ENCODE data around the gene PLAAT4. TPM values are rescaled to one million over a fixed set of nuclear protein-coding genes. Genes with fewer than 3 reads are reported as not detected.

The PLAAT4 gene, protein sequence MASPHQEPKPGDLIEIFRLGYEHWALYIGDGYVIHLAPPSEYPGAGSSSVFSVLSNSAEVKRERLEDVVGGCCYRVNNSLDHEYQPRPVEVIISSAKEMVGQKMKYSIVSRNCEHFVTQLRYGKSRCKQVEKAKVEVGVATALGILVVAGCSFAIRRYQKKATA
- total RNA-seq: 28.3 TPM
- long read RNA-seq, partial matches to known transcripts: 0 of 5 reads
- long read RNA-seq, other reads (novel, unspliced or antisense): 2 of 5 reads

DNA sequence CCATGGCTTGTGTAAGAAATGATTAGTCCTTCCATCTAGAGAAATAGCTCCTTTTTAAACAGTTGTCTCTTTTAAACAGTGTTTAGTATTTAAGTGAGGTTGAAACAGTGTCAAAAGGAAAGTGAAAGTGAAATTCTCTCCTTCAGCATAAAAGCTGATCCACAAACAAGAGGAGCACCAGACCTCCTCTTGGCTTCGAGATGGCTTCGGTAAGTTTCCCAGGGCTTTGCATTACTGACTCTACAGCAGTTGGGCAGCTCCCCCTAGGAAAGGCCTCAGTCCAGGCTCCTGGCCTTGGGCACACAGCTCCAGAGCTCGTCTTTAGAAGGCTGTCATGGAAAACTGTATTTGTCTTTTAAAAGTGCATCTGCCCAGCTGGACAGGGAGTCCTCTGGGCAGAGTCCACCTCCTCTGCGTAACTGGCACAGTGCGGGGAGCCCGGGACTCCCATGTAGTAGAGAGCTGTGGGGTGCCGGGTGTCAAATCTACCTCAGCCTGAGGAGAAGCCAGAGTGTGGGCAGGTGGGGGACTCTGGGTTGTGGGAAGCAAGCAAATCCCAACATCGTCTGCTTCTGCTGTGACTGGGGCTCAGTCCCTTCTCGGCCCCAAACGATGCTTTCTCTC lies at the start of gene PLAAT4:
Gene PLAAT4 (plus strand): TSS at position 140 of the 624 bp plus-strand sequence. CDS start 61 bp downstream, at position 201.
- ATAC-seq (ENCODE audit: poor library complexity) (peak; percentile 70), DNase-seq (no peak)
- intact Hi-C loops (cut with DNase I): no loop called here

DNA sequence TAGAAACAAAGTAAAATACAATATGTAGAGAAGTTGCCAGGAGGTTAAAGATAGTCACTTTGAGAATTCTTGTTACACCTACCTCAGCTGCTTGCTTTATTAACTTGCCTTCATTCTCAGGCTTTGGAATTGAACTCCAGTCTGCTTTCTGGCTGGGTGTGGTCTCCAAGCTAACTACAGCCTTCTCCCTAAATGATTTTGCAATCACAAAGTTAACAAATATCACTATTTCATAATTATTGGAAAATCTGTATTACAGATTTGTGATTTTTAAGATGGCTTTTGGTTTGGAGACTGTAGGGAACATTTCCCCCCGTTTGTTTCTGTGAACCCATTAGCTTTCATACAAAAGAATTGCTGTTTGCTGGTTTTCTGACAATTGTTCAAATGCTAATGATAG lies 47.8 kb upstream of the PLAAT4 start:
- intact Hi-C loops (cut with DNase I): no loop called here
- no peak for ATAC-seq (ENCODE audit: poor library complexity)
- DNase-seq: no peak

DNA sequence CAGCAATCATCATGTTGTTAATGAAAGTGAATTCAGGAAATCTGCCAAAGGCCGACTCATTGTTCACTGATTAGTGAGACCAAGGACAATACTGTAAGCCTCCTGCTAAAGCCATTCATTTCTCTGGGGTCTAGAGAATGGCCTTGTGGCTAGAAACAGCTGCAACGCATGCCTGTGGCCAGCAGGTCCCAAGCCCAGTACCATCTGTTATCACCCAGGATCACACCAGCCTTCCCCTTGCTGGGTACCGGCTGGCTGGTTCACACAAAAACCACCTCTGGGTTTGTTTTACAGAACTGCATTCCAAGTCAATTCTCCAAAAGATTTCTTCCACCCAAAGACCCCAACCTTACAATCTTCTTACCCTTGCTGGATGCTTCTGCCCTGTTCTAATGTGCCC lies 46.7 kb upstream of the PLAAT4 start:
- ATAC-seq (ENCODE audit: poor library complexity) (no peak), DNase-seq (no peak)
- intact Hi-C loops (cut with DNase I): no loop called here

DNA sequence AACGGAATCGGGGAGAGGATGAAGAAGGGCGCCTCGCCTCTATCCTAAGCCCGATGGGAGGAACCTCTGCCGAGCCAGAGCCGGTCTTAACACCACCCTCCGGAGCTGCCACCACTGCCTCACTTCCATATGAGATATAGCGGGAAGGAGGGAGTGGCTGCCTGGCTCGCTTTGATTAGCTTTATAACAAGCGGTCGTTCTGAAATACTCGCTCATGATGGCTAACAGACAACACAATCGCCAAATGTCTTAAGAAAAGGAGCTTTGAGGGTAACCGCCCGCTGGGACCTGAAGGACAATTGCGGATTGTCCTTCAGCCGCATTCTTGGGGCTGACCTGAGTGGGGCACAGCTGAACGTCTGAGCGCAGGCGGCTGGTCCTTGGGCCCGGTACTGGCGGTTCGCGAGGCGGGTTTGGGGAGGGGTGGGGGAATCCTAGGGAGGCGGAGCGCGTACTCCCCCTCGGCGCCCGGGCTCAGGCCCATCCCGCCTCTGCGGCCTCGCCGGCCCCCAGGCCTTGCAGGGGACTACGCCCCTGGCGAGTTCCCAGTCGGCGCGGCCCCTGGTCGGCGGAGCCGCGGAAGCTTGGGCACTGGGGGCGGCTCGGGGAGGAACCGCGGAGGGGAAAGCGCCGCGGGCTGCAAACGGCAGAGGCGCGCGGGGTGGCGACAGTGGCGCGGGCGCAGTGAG lies 45.9 kb upstream of the PLAAT4 start, which contains the start of gene PLAAT5:
Gene PLAAT5 (minus strand): TSS at position 617 of the 689 bp plus-strand sequence. CDS start 133 bp downstream, at position 484.
- peak; percentile 75 for DNase-seq

DNA sequence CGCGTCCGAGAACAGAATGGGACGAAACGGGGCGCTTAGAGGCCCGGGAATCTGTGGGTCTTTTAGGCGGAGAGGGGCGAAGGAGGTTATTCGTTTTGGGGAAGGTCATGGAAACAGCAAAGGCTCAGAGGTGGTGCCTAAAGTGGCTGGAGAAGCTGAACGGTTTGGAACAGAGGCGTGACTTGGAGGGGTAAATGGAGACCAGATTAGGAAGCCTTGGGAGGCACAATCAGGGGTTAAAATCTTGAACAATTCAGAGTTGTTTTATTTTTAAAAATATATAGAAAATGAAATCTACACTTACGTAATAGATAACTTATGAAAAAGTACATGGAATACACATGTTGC lies 45.4 kb upstream of the PLAAT4 start:
- intact Hi-C loops (cut with DNase I): no loop called here
- ATAC-seq (ENCODE audit: poor library complexity) (no peak), DNase-seq (no peak)

More for the DNA sequence above, 45.9 kb upstream of the PLAAT4 start, which contains the start of gene PLAAT5:
- peak; percentile 89 for ATAC-seq (ENCODE audit: poor library complexity)
- intact Hi-C loops (cut with DNase I): no loop called here

DNA sequence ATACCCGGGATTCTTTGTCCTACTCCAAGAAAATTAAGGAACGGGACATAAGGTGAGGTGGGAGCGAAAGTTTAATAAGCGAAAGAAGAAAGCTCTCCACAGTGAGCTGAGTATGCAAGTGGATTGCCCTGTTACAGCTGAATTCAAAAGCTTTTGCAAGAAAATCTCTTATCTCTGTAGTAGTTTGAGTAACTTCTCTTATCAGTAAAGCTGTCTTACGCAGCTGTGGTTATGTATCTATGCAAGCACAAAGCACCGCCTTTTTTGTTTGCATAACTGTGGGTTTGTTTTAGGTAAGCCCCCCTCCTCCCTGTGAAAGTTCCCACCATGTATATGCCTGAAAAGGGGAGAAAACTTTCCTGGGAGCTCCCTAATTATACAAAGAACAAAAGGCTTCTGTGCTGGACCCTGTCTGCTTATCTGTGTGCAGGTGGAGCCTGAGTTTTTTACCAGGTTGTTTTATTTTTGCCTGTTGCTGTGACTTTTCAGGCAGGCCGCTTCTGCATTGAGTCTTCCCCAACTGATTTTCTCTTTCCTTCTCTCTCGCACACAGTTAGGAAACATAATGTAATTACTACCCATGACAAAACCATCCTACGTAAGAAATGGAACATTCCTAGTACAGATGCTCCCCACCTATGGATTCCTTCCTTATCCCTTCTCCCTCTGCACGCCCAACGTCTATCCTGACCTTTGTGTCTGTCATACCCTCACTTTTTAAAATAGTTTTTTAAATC lies 44.8 kb upstream of the PLAAT4 start:
- no peak for ATAC-seq (ENCODE audit: poor library complexity)
- intact Hi-C loops (cut with DNase I): no loop called here
- no peak for DNase-seq

DNA sequence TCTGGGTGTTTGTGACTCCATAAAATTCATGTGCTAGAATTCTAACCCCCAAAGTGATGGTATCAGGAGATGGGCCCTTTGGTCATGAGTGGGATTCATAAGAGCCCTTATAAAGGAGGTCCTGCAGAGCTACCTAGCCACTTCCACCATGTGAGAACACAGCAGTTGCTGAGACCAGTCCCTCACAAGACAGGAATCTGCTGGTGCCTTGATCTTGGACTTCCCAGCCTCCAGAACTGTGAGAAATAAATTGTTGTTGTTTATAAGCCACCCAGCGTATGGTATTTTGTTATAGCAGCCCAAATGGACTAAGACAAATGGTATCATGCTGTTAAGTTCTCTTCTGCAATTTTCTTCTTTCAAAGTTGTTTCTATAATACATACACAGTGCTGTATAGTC lies 44.2 kb upstream of the PLAAT4 start:
- DNase-seq (no peak), ATAC-seq (ENCODE audit: poor library complexity) (no peak)
- intact Hi-C loops (cut with DNase I): no loop called here

DNA sequence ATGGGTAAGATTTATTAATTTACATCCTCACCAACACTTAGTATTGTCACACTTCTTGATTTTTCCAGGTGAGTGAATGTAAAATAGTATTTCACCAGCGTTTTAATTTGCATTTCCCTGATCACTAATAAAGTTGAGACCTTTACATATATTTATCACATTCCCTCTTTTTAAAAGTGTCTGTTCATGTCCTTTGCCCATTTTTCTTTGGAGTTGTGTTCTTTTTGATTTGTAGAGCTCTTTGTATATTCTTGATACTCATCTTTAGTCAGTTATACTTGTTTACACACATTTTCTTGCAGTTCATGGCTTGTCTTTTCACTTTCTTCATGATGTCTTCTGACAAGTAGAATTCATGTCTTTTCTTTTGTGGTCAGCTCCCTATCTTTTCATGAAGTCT lies 43.5 kb upstream of the PLAAT4 start:
- intact Hi-C loops (cut with DNase I): no loop called here
- ATAC-seq (ENCODE audit: poor library complexity) (no peak), DNase-seq (no peak)

DNA sequence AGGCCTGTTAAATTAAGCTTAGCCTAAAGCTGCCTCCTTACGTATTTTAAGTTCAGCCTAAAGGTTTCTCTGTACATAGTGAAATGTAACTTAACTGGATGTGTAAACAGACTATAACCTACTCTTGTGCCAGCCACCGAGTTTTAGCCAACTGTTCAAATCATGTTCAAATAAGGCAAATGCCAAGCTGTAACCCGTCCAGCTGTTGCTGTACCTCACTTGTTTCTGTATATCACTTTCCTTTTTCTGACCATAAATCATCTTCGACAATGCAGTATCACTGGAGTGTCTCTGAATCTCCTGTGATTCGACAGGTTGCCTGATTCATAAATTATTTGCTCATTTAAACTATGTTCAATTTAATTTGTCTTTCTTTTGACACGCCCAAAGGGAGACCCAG lies 41.6 kb upstream of the PLAAT4 start:
- intact Hi-C loops (cut with DNase I): no loop called here
- no peak for ATAC-seq (ENCODE audit: poor library complexity)
- no peak for DNase-seq

DNA sequence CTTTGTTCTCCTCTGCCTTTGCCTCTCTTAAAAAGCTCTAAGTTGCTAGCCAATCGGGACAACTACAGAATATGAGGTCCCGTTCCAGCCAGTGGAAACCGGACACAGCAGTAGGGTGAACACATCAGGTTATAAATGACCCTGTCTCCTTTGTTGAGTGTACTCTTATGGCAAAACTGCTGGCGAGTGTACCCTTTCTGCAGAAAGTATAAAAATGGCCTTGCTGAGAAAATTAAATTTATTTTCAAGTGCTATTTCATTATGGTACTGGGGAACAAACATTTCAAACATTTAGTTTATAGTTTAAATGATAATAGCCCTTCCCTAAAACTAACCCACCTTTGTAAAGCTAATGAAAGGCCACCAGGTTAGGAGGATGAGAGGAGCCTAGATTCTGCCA lies 36.7 kb upstream of the PLAAT4 start:
- no peak for ATAC-seq (ENCODE audit: poor library complexity)
- DNase-seq: no peak
- intact Hi-C loops (cut with DNase I): no loop called here

DNA sequence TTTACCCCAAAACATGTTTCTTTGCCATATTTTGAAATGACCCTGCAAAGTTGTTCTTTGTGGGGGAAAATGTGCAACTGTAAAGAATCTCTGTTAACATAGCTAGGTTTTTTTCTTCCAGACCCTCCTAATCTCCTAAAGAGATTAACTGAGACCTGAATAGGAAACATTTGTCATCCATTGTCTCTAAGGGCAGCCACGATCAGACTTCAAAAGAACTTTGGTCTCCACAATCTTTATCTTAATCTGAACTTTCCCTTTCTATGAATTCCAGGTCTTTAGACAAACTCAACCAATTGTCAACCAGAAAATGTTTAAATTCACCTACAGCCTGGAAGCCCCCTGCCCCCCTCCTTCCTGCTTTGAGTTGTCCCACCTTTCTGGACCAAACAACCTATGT lies 35.4 kb upstream of the PLAAT4 start:
- ATAC-seq (ENCODE audit: poor library complexity) (no peak), DNase-seq (no peak)
- intact Hi-C loops (cut with DNase I): no loop called here

DNA sequence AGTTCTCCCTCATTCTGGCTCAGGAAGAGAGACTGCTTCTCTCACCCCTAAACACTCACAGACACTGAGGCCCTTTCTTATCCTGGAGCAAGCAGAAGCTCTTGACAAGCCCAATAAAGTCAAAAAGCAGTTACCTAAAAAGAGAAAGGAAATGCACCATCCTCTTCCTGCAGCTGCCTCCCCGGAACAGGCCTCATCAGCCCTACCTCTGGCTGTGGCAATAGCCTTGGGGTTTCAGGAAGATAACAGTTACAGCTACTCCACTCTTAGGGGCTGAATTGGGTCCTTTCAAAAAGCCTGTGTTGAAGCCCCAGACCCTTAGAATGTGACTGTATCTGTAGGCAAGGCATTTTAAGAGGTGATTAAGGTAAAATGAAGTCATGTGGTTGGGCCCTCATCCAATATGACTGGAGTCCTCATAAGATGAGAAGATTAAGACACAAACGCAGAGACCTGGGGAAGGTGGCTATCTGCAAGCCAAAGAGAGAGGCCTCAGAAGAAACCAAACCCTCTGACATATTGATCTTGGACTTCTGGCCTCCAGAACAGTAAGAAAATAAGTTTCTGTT lies 34.3 kb upstream of the PLAAT4 start:
- intact Hi-C loops (cut with DNase I): no loop called here
- ATAC-seq (ENCODE audit: poor library complexity) (no peak), DNase-seq (no peak)

DNA sequence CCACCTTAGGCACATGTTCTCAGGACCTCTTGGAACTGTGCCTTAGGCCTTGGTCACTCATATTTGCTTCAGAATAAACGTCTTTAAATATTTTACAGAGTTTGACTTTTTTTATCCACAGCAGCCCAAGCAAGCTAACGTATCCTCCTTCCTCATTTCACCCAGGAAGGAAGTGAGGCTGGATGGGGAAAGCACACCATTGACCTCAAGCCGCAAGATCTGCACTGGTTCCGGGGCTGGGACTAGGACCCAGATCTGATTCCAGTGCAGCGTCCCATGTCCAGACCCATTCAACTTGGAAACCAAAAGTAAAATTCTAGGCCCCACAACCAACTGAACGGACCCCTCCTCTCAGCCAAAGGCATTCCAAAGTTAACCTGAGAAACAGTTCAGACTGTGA lies 33.1 kb upstream of the PLAAT4 start:
- intact Hi-C loops (cut with DNase I): no loop called here
- DNase-seq: peak; percentile 45
- no peak for ATAC-seq (ENCODE audit: poor library complexity)

DNA sequence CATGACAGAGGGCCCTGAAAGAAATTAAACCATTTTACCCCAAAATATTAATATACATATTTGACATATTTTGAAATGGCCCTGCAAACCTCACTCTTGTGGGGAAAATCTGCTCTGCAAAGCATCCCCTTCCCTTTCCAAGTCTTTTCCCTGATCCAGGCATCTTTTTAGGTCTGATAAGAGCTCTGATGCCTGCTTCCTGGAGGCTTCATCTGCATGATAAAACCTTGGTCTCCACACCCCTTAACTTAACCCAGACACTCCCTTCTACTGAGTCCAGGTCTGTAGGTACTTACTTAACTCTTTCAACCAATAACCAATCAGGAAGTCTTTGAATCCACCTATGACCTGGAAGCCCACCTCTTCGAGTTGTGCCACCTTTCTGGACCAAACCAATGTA lies 32.6 kb upstream of the PLAAT4 start:
- DNase-seq (no peak), ATAC-seq (ENCODE audit: poor library complexity) (no peak)
- intact Hi-C loops (cut with DNase I): no loop called here

DNA sequence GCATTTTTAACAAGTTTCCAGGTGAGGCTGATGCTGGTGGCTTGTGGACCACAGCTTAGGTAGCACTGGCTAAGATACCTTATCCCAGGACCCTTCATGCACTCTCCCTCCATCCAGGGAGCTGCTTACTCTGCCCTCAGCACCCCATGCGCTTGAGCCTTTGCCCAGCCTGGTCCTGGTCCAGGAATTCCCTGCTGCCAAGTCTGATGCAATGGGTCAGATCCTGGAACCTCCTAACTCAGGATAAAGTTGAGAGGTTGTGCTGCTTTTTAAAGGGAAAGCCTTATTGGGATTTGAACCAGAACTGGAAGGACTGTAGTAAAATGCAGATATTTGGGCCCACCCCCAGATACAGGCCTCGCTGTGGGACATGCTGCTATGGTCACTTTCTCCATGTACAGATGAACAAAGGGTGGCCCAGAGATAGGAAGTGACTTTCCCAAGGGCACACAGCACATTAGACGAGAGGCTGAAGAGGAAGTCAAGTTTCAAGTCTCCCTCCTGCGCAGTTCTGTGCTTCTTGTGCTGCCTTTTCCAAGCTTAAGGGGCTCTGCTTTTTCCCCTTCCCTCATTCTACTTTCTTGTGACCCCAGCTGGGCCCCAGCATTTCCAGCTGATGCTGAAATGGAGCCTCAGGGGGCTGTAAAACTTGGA lies 31.5 kb upstream of the PLAAT4 start:
- DNase-seq: peak; percentile 75
- peak; percentile 84 for ATAC-seq (ENCODE audit: poor library complexity)
- intact Hi-C loops (cut with DNase I): no loop called here

DNA sequence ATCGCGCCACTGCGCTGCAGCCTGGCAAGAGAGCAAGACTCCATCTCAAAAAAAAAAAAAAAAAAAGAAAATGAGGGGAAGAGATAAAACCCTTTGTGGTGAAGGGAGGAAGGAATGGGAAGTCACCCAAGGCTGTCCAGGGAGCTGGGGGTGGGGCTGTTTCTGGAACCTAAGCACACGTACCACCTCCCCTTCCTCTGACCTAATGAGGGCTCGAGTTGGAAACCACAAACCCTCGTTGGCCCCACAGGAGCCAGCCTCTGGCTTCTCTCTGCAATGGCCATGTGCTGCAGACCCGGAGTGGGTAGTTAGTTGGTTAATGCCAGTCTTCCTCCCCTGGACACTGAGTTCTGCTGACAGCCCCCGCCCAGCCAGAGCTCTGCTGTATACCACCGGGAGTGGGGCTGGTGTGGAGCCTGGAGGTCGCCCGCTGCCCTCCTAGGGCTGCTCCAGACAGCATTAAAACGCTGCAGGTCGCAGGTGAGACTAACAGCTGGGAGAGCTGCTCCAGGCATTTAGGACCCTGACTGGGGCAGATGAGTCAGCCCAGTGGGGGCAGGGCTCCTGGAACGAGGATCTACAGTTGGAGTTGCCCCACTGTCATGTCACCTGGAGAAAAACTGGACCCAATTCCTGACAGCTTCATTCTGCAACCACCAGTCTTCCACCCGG lies 30.6 kb upstream of the PLAAT4 start, which contains the start of gene LGALS12:
Gene LGALS12 (plus strand): TSS at position 228 of the 672 bp plus-strand sequence. CDS start 375 bp downstream, at position 603.
- peak; percentile 14 for ATAC-seq (ENCODE audit: poor library complexity)
- intact Hi-C loops (cut with DNase I): no loop called here
- DNase-seq: peak; percentile 68

DNA sequence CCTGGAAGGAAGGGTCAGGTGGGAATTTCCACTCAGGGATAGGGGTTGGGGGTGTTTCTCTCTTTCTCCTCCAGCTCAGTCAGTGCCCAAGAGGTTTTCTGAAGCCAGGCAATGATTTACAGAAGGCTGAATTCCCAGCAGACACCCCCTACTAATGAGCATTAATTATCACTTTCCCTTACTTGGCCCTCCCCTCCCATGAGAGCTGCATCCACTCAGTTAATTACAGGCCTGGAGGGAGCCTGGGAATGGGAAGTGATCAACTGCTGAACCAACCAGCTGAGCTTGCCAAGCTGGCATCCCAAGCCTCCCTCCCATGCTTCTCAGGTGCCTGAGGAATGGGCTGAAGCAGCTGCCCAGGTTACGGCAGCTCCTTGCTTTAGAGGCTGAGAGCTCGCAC lies 29.7 kb upstream of the PLAAT4 start:
- DNase-seq: no peak
- no peak for ATAC-seq (ENCODE audit: poor library complexity)
- intact Hi-C loops (cut with DNase I): no loop called here

DNA sequence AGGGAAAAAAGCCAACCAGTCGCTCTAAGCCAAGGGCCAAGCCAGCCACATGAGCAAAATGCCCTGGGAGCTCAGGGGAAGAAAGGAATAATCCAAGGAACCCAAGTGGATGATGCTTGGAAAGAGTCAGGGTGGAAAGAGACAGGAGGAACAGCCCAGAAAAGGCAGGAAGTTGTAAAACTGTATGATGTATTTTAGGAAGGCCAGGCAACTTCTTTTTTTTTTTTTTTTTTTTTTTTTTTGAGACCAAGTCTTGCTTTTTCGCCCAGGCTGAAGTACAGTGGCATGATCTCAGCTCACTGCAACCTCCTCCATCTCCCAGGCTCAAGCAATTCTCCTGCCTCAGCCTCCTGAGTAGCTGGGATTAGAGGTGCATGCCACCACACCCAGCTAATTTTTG lies 29.1 kb upstream of the PLAAT4 start:
- intact Hi-C loops (cut with DNase I): no loop called here
- ATAC-seq (ENCODE audit: poor library complexity) (no peak), DNase-seq (no peak)

Measured in Right ventricle myocardium superior (tissue), 1 donor.